Endodermal cell (in vitro differentiated cells): Measurements from ENCODE around the gene AKAP6. TPM values are rescaled to one million over a fixed set of nuclear protein-coding genes. Genes with fewer than 3 reads are reported as not detected.

Source experiments
- DNase-seq: peaks from one replicate; pipeline ENCODE4 v3.0.0-alpha.2; 2017
- H3K27ac ChIP-seq: 2 replicates; pipeline ENCODE4 v1.5.1; 2013; ENCODE audit warnings: mild to moderate bottlenecking, low read depth, low read length, moderate library complexity
- H3K27me3 ChIP-seq: 2 replicates; pipeline ENCODE4 v1.6.1; 2013; ENCODE audit warnings: mild to moderate bottlenecking, low read length, moderate library complexity; ENCODE audit not compliant: insufficient read depth, control insufficient read depth, poor library complexity, severe bottlenecking
- H3K36me3 ChIP-seq: 2 replicates; pipeline ENCODE4 v1.7.0; 2013; ENCODE audit warnings: mild to moderate bottlenecking, low read length, moderate library complexity; ENCODE audit not compliant: control insufficient read depth, insufficient read depth
- H3K4me1 ChIP-seq: one replicate; pipeline ENCODE4 v1.7.0; 2013; ENCODE audit warnings: low read length; ENCODE audit not compliant: control insufficient read depth, insufficient read depth
- H3K4me3 ChIP-seq: 2 replicates; pipeline ENCODE4 v1.5.1; 2013; ENCODE audit warnings: mild to moderate bottlenecking, low read length, moderate library complexity
- H3K9ac ChIP-seq: 2 replicates; pipeline ENCODE4 v1.6.1; 2013; ENCODE audit warnings: mild to moderate bottlenecking, low read length, moderate library complexity; ENCODE audit not compliant: poor library complexity, severe bottlenecking; ENCODE audit errors: extremely low read depth
- H3K9me3 ChIP-seq: 2 replicates; pipeline ENCODE4 v1.6.1; 2013; ENCODE audit warnings: mild to moderate bottlenecking, low read length, moderate library complexity; ENCODE audit not compliant: control insufficient read depth
- H3K27ac Mint-ChIP-seq: 2 replicates; pipeline ENCODE4 v1.8.0; 2020; ENCODE audit warnings: mixed read lengths
- H3K27me3 Mint-ChIP-seq: 2 replicates; pipeline ENCODE4 v1.8.0; 2021; ENCODE audit warnings: mild to moderate bottlenecking, mixed read lengths; ENCODE audit not compliant: insufficient read depth
- H3K36me3 Mint-ChIP-seq: 2 replicates; pipeline ENCODE4 v1.8.0; 2020; ENCODE audit warnings: low read depth, mixed read lengths
- H3K4me1 Mint-ChIP-seq: 2 replicates; pipeline ENCODE4 v1.8.0; 2020; ENCODE audit warnings: mixed read lengths
- H3K4me3 Mint-ChIP-seq: 2 replicates; pipeline ENCODE4 v1.8.0; 2020; ENCODE audit warnings: mild to moderate bottlenecking, moderate library complexity, mixed read lengths
- H3K9me3 Mint-ChIP-seq: 2 replicates; pipeline ENCODE4 v1.8.0; 2020; ENCODE audit warnings: mild to moderate bottlenecking, mixed read lengths
- CTCF ChIP-seq: fragments of 200-600 bp; sonication (generic); conservative IDR thresholded peaks from 2 replicates; pipeline ENCODE4 v1.5.0; 2021; ENCODE audit warnings: antibody characterized with exemption, mild to moderate bottlenecking
- WGBS, 2 experiments: methylation state at CpG; one replicate each; pipeline versions ENCODE4 v1.1.5 to v1.1.7; 2013; ENCODE audit warnings: missing lambda C conversion rate in 2 of 2, mixed read lengths in 1 of 2; ENCODE audit not compliant: insufficient coverage in 1 of 2, insufficient read length in 1 of 2; 5-methylcytosine and 5-hydroxymethylcytosine counted together
- total RNA-seq, 2 donors: library from RNA; stranded (reverse); fragmentation: NEBNext Ultra II Directional in 1 of 2; extraction: Animal tissue kit (Norgen Biotek cat#: 25700) in 1 of 2; gene quantifications; 2 replicates in 1 of 2; 3 replicates in 1 of 2; pipeline ENCODE4 v1.2.1, GENCODE V29; 2021

Gene AKAP6
- total RNA-seq, 2 donors from 2014 or later, result 4.3 to 5.0 TPM

- 94% methylated on average over 2 of the region's 2 CpGs for WGBS, 2 experiments
- no peaks in the 10 kb centered on the region for H3K9me3 ChIP-seq
- H3K4me1 Mint-ChIP-seq, result no peaks in the 10 kb centered on the region
- H3K27ac Mint-ChIP-seq, result no peak overlapping the region
- no peak overlapping the region for H3K9ac ChIP-seq
- H3K4me3 Mint-ChIP-seq, result no peak overlapping the region
- DNase-seq, result no peak
- no peak for TF ChIP-seq CTCF
- H3K36me3 Mint-ChIP-seq, result no peaks in the 10 kb centered on the region
- no peaks in the 10 kb centered on the region for H3K4me1 ChIP-seq
- no peaks in the 10 kb centered on the region for H3K27me3 Mint-ChIP-seq
- H3K27me3 ChIP-seq, result no peaks in the 10 kb centered on the region
- H3K36me3 ChIP-seq, result no peaks in the 10 kb centered on the region
- H3K4me3 ChIP-seq, result no peak overlapping the region
- no peaks in the 10 kb centered on the region for H3K9me3 Mint-ChIP-seq
- H3K27ac ChIP-seq, result no peak overlapping the region
These were observed 308.5 kb downstream of the AKAP6 start for GRCh38 chr14:32637582-32637981.

- Mint-ChIP-seq H3K4me1 (no peaks in the 10 kb centered on the region), H3K4me3 (no peak overlapping the region), H3K27ac (no peak overlapping the region), H3K27me3 (no peaks in the 10 kb centered on the region), H3K36me3 (no peaks in the 10 kb centered on the region), H3K9me3 (no peaks in the 10 kb centered on the region)
- WGBS, 2 experiments, result 91 to 100% methylated on average over 2 of the region's 2 CpGs
- Histone ChIP-seq H3K9me3 (no peaks in the 10 kb centered on the region), H3K27me3 (no peaks in the 10 kb centered on the region), H3K36me3 (no peaks in the 10 kb centered on the region), H3K4me3 (no peak overlapping the region), H3K9ac (no peak overlapping the region), H3K27ac (no peak overlapping the region), H3K4me1 (no peaks in the 10 kb centered on the region)
- DNase-seq, result no peak
- no peak for TF ChIP-seq CTCF
These were observed 310.1 kb downstream of the AKAP6 start for GRCh38 chr14:32639208-32639607.

GRCh38 chr14:32645551-32645950, 316.5 kb downstream of the AKAP6 start:
- Mint-ChIP-seq H3K9me3 (no peaks in the 10 kb centered on the region), H3K4me1 (no peaks in the 10 kb centered on the region), H3K27ac (no peak overlapping the region), H3K36me3 (no peaks in the 10 kb centered on the region), H3K27me3 (no peaks in the 10 kb centered on the region), H3K4me3 (no peak overlapping the region)
- Histone ChIP-seq H3K9me3 (no peaks in the 10 kb centered on the region), H3K4me1 (no peaks in the 10 kb centered on the region), H3K9ac (no peak overlapping the region), H3K27me3 (no peaks in the 10 kb centered on the region), H3K36me3 (no peaks in the 10 kb centered on the region), H3K4me3 (no peak overlapping the region), H3K27ac (no peak overlapping the region)
- no peak for TF ChIP-seq CTCF
- WGBS, 2 experiments, result 100% methylated on average over 1 of the region's 1 CpG; no CpG with 5 or more reads in 1 of the 2 experiments
- no peak for DNase-seq
